GM21723 (cell line): Measurements from ENCODE around the gene SYNE2.
"Not testable (repeated sequence)": the region's sequence is repeated elsewhere in the genome, so short reads cannot be mapped to it uniquely, and the experiment has no call there.

Experiments used
- ATAC-seq: cut with Tn5 transposase; IDR thresholded peaks from one replicate; pipeline ENCODE4 v1.9.1; 2021; ENCODE audit warnings: mild to moderate bottlenecking, moderate library complexity; ENCODE audit not compliant: unreplicated experiment

Gene SYNE2

DNA sequence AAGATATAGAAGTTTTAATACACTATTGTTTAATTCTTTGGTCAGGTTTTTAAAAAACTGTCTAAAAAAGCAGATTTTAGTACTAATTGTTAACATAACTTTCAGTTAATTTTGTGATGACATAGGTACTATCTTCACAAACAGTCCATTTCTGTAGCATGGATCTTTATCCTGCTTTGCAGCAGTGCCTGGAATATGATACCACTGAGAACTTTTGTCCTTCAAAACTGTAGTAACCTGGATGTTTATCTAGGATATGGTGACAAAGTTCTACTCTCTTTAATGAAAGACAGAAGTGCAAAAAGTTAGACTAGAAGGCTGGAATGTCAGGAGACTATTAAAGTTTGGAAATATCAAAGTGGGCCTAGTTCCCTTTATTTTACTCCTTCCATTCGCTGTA lies 159.9 kb downstream of the SYNE2 start:
- ATAC-seq: no peak

DNA sequence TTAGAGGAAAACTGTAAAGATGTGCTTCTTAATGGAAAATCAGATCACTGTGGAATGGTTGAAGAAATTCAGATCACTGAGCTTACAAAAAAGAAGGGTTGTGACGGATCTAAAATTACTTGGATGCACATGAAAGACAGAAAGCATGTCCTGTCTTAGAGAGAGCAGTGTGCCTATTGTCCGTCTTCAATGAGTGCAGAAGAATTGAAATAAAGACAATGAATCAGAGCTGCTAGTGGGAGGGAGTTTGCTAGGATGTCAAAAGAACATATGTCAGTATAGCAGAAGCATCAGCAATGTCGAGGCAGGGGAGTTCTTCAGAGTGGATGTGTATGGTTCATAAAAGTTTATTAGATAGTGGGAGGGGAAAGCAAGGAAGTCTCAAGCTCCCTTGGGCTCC lies 172.7 kb downstream of the SYNE2 start:
- no peak for ATAC-seq

DNA sequence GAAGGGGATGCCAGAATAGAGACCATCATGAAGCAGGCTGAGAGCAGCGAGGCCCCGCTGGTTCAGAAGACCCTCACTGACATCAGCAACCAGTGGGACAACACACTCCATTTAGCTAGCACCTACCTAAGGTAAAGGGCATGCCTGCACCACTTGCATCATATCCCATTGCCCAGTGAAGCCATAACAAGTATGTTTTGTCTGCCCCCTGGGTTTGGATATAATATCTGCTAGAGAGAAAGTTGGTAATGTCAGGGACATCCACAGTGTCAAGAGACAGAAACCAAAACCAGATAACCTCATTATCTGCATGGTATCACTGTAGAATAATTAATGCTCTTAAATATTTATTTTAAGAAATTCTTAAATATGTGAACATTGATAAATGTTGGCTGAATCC lies 173.8 kb downstream of the SYNE2 start:
- ATAC-seq: no peak

DNA sequence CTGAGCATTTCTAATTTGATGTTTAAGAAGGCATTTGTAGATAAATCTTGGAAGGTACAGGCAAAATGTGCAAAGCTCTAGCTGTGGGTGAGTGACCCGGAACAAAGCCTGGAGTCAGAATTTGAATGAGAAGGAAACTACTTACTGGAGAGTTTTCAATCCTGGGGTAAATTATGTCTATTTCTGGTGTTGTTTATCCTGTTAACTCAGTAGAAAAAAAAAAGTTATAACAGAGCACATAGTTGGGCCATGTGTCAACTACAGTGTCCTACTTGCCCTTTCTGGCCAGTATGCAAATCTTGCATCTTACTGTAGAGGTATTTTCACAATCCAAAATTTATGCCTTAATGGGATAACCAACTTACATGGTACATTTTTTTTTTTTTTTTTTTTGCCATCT lies 182.3 kb downstream of the SYNE2 start:
- ATAC-seq: no peak

DNA sequence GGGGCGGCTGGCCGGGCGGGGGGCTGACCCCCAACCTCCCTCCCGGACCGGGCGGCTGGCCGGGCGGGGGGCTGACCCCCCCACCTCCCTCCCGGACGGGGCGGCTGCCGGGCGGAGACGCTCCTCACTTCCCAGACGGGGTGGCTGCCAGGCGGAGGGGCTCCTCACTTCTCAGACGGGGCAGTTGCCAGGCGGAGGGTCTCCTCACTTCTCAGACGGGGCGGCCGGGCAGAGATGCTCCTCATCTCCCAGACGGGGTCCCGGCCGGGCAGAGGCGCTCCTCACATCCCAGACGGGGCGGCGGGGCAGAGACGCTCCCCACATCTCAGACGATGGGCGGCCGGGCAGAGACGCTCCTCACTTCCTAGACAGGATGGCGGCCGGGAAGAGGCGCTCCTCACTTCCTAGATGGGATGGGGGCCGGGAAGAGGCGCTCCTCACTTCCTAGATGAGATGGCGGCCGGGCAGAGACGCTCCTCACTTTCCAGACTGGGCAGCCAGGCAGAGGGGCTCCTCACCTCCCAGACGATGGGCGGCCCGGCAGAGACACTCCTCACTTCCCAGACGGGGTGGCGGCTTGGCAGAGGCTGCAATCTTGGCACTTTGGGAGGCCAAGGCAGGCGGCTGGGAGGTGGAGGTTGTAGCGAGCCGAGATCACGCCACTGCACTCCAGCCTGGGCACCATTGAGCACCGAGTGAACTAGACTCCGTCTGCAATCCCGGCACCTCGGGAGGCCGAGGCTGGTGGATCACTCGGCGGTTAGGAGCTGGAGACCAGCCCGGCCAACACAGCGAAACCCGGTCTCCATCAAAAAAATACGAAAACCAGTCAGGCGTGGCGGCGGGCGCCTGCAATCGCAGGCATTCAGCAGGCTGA lies 185.3 kb downstream of the SYNE2 start:
- not testable (repeated sequence) for ATAC-seq

DNA sequence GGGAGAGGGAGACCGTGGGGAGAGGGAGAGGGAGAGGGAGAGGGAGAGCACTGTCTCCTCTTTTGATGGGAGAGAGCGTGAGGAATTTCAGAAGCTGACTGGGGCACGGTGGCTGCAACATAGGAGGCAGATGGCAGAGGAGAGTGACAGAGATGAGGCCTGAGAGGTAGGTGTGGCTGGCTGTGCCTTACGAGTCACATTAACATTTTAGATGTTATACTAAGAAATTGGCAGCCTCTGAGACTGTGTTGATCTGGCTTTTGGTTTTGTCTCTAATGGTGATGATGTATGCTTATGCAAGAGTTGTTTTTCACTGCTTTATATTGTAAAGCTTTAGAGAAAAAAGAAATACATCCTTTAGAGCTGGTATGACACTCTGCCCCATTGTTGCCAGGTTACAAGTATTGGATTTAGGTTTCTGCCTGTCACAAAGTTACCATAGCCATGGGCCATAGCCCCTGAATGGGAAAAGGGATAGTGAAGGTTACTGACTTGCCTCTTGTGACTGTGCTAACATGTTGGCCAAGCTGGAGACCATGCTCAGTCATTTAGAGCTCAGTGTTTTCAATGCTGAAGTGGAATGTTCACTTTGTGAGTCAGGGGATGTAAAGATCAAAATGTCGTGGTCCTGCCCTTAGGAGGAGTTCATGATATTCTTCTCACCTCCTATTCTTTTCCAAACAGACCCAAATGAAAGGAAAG lies 186.2 kb downstream of the SYNE2 start:
- ATAC-seq: no peak

DNA sequence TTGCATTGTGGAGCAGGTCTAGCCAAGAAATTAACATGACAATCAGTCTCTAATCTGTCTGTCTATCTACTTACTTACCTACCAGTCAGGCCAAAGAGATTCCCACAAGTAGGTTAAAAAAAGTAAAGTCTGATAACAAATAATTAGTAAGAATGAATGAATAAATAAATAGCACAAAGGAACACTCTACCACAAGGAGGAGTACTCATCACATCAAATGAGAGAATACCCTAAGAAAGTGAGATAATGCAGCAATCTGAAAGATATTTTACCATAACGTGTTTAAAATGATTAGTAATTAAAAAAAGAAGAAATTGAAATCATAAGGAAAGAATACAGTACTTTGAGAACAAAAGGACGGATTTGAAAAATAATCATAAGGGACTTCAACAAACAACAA lies 187.2 kb downstream of the SYNE2 start:
- ATAC-seq: no peak

DNA sequence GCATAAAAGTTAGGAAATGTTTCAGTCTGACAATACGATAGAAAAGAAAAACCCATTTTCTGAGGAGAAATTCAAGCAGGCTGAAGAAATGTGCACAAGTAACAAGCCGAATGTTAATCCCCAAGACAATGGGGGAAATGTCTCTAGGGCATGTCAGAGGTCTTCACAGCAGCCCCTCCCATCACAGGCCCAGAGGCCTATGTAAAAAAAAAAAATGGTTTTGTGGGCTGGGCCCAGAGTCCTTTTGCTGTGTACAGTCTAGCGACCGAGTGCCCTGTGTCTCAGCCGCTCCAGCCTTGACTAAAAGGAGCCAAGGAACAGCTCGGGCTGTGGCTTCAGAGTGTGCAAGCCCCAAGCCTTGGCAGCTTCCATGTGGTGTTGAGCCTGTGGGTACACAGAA lies 190.5 kb downstream of the SYNE2 start:
- not testable (repeated sequence) for ATAC-seq

DNA sequence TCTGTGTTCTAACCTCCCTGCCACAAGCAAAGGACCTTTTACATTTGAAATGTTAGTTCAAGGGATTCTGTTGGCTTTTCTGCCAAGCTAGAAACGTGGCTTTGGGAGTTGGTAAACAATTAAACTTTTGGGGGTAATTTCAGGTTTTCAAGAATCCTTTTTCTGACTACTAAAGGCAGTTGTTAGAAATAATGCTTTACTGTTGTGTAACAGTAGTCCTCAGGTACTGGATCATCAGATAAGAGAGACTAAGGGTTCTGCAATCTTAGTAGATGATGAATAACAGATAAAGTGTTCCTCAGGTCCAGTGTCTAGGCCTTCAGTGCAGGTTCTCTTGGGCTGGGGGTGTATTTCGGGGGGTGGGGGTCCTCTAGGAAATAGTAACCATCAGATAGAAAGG lies 192.3 kb downstream of the SYNE2 start:
- ATAC-seq: no peak

DNA sequence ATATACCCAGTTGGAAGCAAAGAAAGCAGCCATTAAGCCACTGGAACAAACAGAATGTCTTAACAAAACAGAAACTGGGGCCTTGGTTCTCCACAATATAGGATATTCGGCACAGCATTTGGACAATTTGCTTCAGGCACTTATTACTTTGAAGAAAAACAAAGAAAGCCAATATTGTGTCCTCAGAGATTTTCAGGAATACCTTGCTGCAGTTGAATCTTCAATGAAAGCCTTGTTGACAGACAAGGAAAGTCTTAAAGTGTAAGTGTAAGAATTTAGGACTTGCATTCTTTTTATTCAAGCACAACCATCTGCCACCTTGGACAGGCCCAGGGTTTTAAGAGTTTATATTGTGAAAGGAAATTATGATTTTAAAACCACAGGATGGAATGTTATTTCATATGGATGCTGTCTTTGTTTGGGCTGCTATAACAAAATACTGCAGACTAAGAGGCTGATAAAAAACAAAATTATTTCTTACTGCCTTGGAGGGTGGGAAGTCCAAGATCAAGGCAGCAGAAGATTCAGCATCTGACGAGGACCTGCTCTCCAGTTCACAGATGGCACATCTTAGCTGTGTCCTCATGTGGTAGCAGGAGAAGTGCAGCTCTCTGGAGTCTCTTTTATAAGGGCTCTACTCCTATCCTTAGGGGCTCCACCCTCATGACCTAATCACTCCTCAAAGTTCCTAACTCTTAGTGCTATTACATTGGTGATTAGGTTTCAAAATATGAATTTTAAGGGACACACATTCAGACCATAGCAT lies 197.0 kb downstream of the SYNE2 start:
- no peak for ATAC-seq

DNA sequence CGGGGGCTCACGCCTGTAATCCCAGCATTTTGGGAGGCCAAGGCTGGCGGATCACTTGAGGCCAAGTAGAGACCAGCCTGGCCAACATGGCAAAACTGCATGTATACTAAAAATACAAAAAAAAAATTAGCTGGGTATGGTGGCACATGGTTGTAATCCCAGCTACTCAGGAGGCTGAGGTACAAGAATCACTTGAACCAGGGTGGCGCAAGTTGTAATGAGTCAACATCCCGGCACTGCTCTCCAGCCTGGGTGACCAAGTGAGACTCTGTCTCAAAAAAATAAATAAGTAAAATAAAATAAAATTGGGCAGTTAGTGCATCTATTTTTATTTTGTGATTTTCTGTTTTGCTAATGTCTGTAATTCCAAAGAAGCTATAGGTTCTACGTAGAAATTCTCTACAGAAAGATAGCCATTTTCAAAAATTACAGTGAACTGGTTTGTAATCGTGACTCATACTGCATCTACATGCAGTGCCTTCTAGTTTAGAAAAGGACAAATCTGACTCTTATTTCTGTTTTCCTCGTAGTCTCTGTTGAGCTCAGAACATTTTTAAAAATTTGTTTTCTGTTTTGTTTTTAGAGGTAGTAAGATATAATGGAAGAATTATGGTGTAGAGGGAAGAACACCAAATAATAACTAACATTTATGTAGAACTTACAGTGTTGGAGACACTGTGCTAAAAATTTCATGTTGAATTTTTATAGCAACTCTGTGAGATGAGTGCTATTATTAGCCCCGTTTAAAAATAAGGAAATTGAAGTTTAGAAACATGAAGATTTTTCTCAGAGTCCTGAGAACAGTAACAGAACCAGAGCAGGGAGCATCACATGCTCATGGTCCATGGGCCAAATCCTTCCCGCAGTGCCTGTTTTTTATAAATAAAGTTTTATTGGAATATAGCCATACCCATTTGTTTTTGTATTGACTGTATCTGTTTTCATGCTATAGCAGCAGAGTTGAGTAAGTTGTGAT lies 201.2 kb downstream of the SYNE2 start:
- no peak for ATAC-seq

DNA sequence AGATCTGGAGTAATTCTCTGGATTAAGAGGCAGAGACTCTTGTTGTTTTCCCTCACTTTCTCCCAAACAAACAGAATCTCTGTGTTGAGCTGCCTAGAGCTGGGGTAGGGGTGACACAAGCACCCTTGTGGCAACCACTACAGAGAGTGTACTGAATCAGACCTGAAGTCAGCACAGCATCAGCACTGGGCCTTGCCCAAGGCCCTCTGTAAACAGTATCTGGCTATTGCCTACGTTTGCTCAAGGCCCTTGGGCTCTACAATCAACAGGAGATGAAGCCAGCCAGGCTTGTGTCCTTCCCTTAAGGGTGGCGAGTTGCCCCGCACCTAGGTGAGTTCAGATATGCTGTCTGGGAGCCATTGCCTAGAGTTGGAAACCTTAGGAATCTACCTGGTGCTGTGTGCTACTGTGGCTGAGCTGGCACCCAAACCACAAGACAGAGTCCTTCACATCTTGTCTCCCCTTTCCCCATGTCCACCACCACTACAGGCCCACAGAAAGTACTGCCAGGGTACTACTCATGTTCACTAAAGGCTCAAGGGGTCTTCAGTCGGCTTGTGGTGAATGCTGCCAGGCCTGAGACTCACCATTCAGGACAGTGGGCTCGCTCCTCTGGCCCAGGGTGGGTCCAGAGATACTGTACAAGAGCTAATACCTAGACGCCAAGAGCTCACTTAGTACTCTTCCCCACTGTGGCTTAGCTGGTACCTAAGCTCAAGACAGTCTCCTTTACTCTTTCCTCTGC lies 206.8 kb downstream of the SYNE2 start:
- no peak for ATAC-seq

DNA sequence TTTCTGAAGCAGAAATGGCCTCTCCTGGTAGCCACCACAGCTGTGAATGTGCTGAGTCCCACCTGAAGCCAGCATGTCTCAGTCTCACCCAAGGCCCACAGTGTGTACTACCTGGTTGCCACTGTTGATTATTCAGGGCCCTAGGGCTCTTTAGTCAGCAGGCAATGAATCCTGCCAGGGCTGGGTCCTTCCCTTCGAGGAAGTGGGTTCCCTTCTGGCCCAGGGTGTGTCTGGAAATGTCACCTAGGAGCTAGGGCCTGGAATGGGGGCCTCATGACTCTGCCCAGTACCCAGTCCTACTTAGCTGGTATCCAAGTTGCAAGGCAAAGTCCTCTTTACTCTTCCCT lies 207.4 kb downstream of the SYNE2 start:
- no peak for ATAC-seq

DNA sequence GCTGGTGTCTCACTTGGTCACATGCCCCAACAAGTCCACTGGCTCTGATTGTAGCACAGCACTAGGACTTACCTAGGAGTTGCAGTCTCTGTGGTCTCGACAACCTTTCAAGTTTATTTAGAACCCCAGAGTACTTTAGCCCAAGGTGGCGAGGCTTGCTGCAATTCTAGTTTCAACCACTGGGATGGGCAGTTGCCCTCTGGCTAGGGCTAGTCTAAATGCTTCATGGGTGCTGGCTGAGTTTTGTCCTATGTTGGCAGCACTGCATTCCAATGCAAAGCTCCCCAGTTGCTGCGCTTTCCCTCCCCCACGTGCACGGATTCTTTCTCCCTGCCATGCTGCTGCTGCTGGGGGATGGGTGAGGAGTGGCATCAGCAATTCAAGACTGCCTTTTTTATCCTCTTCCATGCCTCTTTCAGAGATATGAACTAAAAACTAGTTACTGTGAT lies 207.9 kb downstream of the SYNE2 start:
- no peak for ATAC-seq

DNA sequence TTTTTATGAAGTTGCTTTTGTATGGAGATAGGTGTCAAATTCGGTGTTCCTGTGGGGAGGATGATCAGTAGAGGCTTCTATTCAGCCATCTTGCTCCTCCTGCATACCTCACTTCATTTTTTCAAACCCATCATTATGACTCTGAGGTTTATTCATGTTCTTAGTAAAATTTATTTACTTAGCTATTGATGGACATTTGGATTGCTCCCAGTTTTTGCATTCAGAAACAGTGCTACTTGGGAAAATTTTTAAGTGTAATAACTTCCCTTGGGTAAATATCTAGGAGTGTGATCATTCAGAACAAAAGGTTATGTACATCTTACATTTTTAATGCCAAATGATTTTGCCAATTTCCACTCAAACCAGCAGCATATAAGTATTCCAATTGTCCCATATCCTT lies 208.3 kb downstream of the SYNE2 start:
- ATAC-seq: no peak

DNA sequence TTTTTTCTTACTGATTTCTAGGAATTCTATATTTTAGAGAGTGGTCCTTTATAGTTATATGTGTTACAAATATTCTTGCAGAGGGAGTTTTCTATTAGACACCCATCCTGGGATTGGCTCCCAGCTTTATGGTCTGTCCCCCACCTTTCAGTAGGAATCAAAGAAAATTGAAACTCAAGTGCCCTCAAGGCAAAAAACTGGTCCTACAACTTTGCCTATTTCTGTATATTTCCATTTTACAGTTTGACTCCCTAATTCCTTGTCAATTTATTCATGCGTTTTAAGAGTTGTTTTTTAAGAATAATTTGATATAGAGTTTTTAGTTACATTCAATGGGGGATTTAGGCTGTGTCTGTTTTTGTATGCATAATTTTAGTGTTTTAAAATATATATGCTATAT lies 208.9 kb downstream of the SYNE2 start:
- ATAC-seq: no peak

DNA sequence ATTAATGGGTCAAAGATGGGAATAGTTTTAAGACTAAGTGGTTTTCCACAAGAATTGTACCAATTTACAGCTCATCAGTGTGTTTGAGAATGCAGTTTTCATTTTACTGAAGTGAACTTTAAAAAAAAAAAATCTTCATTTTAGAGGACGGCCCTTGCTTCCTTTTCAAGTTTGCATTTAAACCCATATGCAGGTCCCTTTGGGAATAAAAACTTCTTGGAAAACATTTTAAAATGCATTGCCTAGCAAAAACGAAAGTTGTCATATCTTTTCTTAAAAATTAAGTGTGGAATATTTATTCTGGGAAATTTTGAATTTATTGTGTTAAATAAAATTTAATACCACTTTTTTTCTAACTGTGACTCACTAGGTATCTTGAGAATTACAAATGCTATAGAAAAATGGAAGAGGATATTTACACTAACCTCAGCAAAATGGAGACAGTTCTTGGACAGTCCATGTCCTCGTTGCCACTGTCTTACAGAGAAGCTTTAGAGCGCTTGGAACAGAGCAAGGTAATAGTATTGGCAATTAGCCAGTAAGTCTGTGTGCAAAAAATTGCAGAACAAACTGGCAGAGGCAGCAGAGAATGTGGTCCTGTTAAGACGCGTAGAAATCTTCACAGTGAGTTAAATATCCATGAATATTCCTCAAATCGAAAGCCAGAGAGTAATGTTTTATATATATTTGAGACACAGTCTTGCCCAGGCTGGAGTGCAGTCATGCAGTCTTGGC lies 209.7 kb downstream of the SYNE2 start:
- no peak for ATAC-seq

DNA sequence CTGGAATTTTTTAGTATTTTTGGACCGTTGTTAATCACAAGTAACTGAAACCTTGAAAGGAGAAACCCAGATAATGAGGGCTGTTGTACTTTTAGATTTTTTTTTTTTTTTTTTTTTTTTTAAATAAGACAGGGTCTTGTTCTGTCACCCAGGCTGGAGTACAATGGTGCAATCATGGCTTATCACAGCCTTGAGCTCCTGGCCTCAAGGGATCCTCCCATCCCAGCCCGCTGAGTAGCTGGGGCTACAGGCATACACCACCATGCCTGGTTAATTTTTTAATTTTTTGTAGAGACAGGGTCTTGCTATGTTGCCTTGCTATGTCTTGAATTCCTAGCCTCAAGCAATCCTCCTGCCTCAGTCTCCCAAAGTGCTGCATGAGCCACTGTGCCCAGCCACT lies 211.6 kb downstream of the SYNE2 start:
- ATAC-seq: no peak
